Measurements from ENCODE around the gene MED17. TPM values are rescaled to one million over a fixed set of nuclear protein-coding genes. Genes with fewer than 3 reads are reported as not detected.

The MED17 gene
- total RNA-seq, 1 experiment from 2014 or later, result 29.6 TPM

- no peak for ATAC-seq
- Mint-ChIP-seq H3K4me3 (no peak overlapping the region), H3K27ac (no peak overlapping the region), H3K4me1 (no peaks in the 10 kb centered on the region), H3K9me3 (peaks cover 4% of the 10 kb centered on the region; the same call in 1 of the 2 replicates), H3K27me3 (ENCODE audit: low read depth) (no peaks in the 10 kb centered on the region), H3K36me3 (peaks cover 47% of the 10 kb centered on the region)
- DNase-seq (ENCODE audit: low spot score), result no peak
- ChIA-PET POLR2A (no interaction called here), CTCF (interaction anchor here (1.4 kb wide), 1 partner anchor 138 kb away, joined by 3 read pairs; no protein-coding TSS in a partner anchor)
- TF ChIP-seq ZBTB43 (CRISPR knock-in tag; IDR thresholded peaks at IDR 0.05), result no peak
- no peak for TF ChIP-seq USF2 (CRISPR knock-in tag; IDR thresholded peaks at IDR 0.05)
- TF ChIP-seq ZBTB21 (CRISPR knock-in tag; IDR thresholded peaks at IDR 0.05; ENCODE audit: borderline replicate concordance), result no peak
- TF ChIP-seq NR2C2 (CRISPR knock-in tag; IDR thresholded peaks at IDR 0.05), result no peak
- no peak for TF ChIP-seq KAT7 (CRISPR knock-in tag; IDR thresholded peaks at IDR 0.05; ENCODE audit: borderline replicate concordance)
- TF ChIP-seq ZNF423 (CRISPR knock-in tag; IDR thresholded peaks at IDR 0.05), result no peak
- no peak for TF ChIP-seq HMGXB4 (CRISPR knock-in tag; IDR thresholded peaks at IDR 0.05)
- no peak for TF ChIP-seq E2F1 (CRISPR knock-in tag; IDR thresholded peaks at IDR 0.05)
- no peak for TF ChIP-seq ZNF138 (CRISPR knock-in tag; conservative IDR thresholded peaks at IDR 0.05)
- TF ChIP-seq E2F4 (CRISPR knock-in tag; IDR thresholded peaks at IDR 0.05; ENCODE audit: borderline replicate concordance, low read depth), result no peak
- no peak for TF ChIP-seq EMX1 (CRISPR knock-in tag; IDR thresholded peaks at IDR 0.05)
- TF ChIP-seq NR3C1 (CRISPR knock-in tag; conservative IDR thresholded peaks at IDR 0.05; ENCODE audit: low read depth), result no peak
- no peak for TF ChIP-seq ZMAT4 (CRISPR knock-in tag; IDR thresholded peaks at IDR 0.05)
- no peak for TF ChIP-seq USF1 (CRISPR knock-in tag; IDR thresholded peaks at IDR 0.05)
- TF ChIP-seq ERG (CRISPR knock-in tag; IDR thresholded peaks at IDR 0.05), result no peak
- no peak for TF ChIP-seq NR1H2 (CRISPR knock-in tag; IDR thresholded peaks at IDR 0.05)
- no peak for TF ChIP-seq ZNF512 (CRISPR knock-in tag; IDR thresholded peaks at IDR 0.05; ENCODE audit: borderline replicate concordance)
- no peak for TF ChIP-seq NFE2L1 (CRISPR knock-in tag; IDR thresholded peaks at IDR 0.05)
- TF ChIP-seq PREB (CRISPR knock-in tag; IDR thresholded peaks at IDR 0.05; ENCODE audit: borderline replicate concordance), result no peak
These were observed 26.8 kb upstream of the MED17 start for GRCh38 chr11:93757301-93757700.

Measured in WTC11 (cell line).